ENCODE measurements around the gene CHMP2A.

GRCh38 chr19:58573658-58574164 lies 18.8 kb upstream of the CHMP2A start:
- TF ChIP-seq EZH2 (IDR thresholded peaks at IDR 0.05; ENCODE audit: low read depth, unreplicated experiment) (no peak), REST (IDR thresholded peaks at IDR 0.05; ENCODE audit: unreplicated experiment) (no peak)

Data from GM23338 (cell line).